PC-9 (cell line): ENCODE measurements around the gene UAP1L1. TPM values are rescaled to one million over a fixed set of nuclear protein-coding genes. Genes with fewer than 3 reads are reported as not detected.

Experiments
- BruUV-seq: library from RNA; stranded (reverse); fragments of 400-500 nt; replicated peaks from 2 replicates; lab custom pipeline; 2021; lab: Mats Ljungman, UMichigan
- CTCF ChIA-PET: fragments of 300-600 bp; sonication (Branson Sonifier 250); formaldehyde crosslinking; loops from one replicate; lab custom pipeline; 2022; ENCODE audit warnings: antibody characterized with exemption; lab: Charles Lee
- POLR2A ChIA-PET: fragments of 300-600 bp; sonication (Branson Sonifier 250); formaldehyde crosslinking; loops from one replicate; lab custom pipeline; 2022; ENCODE audit warnings: antibody characterized with exemption; ENCODE audit not compliant: unreplicated experiment; lab: Charles Lee
- DNase-seq, 2 experiments: peaks; one replicate each; pipeline versions ENCODE4 v3.0.0 to v3.0.0-alpha.2; 2015 to 2022; ENCODE audit warnings: mixed read lengths in 1 of 2
- H2AFZ ChIP-seq: fragments of 200-600 bp; sonication (generic); 2 replicates; pipeline ENCODE4 v1.8.1; 2017; ENCODE audit warnings: antibody characterized with exemption
- H3F3A ChIP-seq: fragments of 200-600 bp; sonication (generic); 2 replicates; pipeline ENCODE4 v1.8.1; 2017; ENCODE audit warnings: antibody characterized with exemption, mild to moderate bottlenecking, low read depth; ENCODE audit not compliant: insufficient read depth
- H3K27ac ChIP-seq: fragments of 200-600 bp; sonication (generic); 2 replicates; pipeline ENCODE4 v1.6.1; 2016; ENCODE audit warnings: mixed run types
- H3K27me3 ChIP-seq: fragments of 200-600 bp; sonication (generic); 2 replicates; pipeline ENCODE4 v1.6.1; 2016; ENCODE audit warnings: low read depth, mixed run types; ENCODE audit not compliant: insufficient read depth
- H3K36me3 ChIP-seq: fragments of 200-600 bp; sonication (generic); 2 replicates; pipeline ENCODE4 v1.6.1; 2016; ENCODE audit warnings: low read depth, mixed run types
- H3K4me1 ChIP-seq: fragments of 200-600 bp; sonication (generic); replicated peaks from 2 replicates; pipeline ENCODE4 v1.6.1; 2016; ENCODE audit warnings: mixed run types; ENCODE audit not compliant: insufficient read depth
- H3K4me2 ChIP-seq: fragments of 200-600 bp; sonication (generic); 2 replicates; pipeline ENCODE4 v1.6.1; 2017; ENCODE audit warnings: mixed run types
- H3K4me3 ChIP-seq: fragments of 200-600 bp; sonication (generic); 2 replicates; pipeline ENCODE4 v1.6.1; 2016; ENCODE audit warnings: mixed run types
- H3K79me2 ChIP-seq: fragments of 200-600 bp; sonication (generic); 2 replicates; pipeline ENCODE4 v1.6.1; 2017; ENCODE audit warnings: low read depth, mixed run types
- H3K9me2 ChIP-seq: fragments of 200-600 bp; sonication (generic); 2 replicates; pipeline ENCODE4 v1.8.1; 2017; ENCODE audit warnings: mild to moderate bottlenecking; ENCODE audit not compliant: insufficient read depth
- H3K9me3 ChIP-seq: fragments of 200-600 bp; sonication (generic); 2 replicates; pipeline ENCODE4 v1.8.1; 2016; ENCODE audit warnings: low read depth; ENCODE audit not compliant: insufficient read depth
- H4K20me1 ChIP-seq: fragments of 200-600 bp; sonication (generic); 2 replicates; pipeline ENCODE4 v1.8.1; 2017; ENCODE audit not compliant: insufficient read depth
- CTCF ChIP-seq: fragments of 200-600 bp; sonication (generic); conservative IDR thresholded peaks from 2 replicates; pipeline ENCODE4 v1.6.1; 2017; ENCODE audit warnings: mixed run types, antibody characterized with exemption, mild to moderate bottlenecking, moderate library complexity
- EZH2 ChIP-seq: fragments of 200-600 bp; sonication (generic); IDR thresholded peaks from 2 replicates; pipeline ENCODE4 v1.8.0; 2017; ENCODE audit warnings: antibody characterized with exemption, low read depth
- intact Hi-C: fragments of 100-400 bp; cut with micrococcal nuclease; formaldehyde crosslinking; loops from one replicate; pipeline ENCODE4 v1.10.0; 2022; ENCODE audit not compliant: unreplicated experiment
- total RNA-seq: library from RNA; stranded (reverse); gene quantifications from 2 replicates; pipeline ENCODE4 v1.2.3, GENCODE V29; 2021

The UAP1L1 gene
- total RNA-seq, 1 experiment from 2014 or later: 9.9 TPM

GRCh38 chr9:137078701-137079400, 1.5 kb downstream of the UAP1L1 start:
- peak in 1 of 2 experiments; percentile 12 for DNase-seq
- no peaks in the 10 kb centered on the region for H3K9me3 ChIP-seq
- no peaks in the 10 kb centered on the region for H3K36me3 ChIP-seq
- no peak overlapping the region for H3K4me3 ChIP-seq
- peaks cover 26% of the 10 kb centered on the region for H3F3A ChIP-seq
- no peaks in the 10 kb centered on the region for H3K79me2 ChIP-seq
- no peak overlapping the region for H2AFZ ChIP-seq
- peaks cover 12% of the 10 kb centered on the region for H3K4me1 ChIP-seq
- no peak overlapping the region for H3K27ac ChIP-seq
- intact Hi-C loops: no loop called here
- TF ChIP-seq CTCF (no peak), EZH2 (no peak)
- no peaks in the 10 kb centered on the region for H4K20me1 ChIP-seq
- BruUV-seq: no TSS peak
- H3K9me2 ChIP-seq: no peaks in the 10 kb centered on the region
- H3K4me2 ChIP-seq: peak overlapping the region; percentile 86; the same call in 1 of the 2 replicates
- ChIA-PET POLR2A (no interaction called here), CTCF (interaction anchor here (0.6 kb wide), 1 partner anchor 11 kb away, joined by 7 read pairs; no protein-coding TSS in a partner anchor)
- no peaks in the 10 kb centered on the region for H3K27me3 ChIP-seq

- TF ChIP-seq CTCF: no peak
- no peak for TF ChIP-seq EZH2
- Histone ChIP-seq H4K20me1 (no peaks in the 10 kb centered on the region), H3K9me2 (no peaks in the 10 kb centered on the region), H3K36me3 (no peaks in the 10 kb centered on the region), H3K27me3 (no peaks in the 10 kb centered on the region), H3K9me3 (no peaks in the 10 kb centered on the region), H3K4me1 (peaks cover 17% of the 10 kb centered on the region), H3K4me3 (no peak overlapping the region), H3K79me2 (no peaks in the 10 kb centered on the region), H3K27ac (no peak overlapping the region), H3F3A (peaks cover 29% of the 10 kb centered on the region), H2AFZ (no peak overlapping the region), H3K4me2 (no peak overlapping the region)
- ChIA-PET CTCF (no interaction called here), POLR2A (no interaction called here)
- no TSS peak for BruUV-seq
- intact Hi-C loops: no loop called here
- no peak for DNase-seq
Measured at GRCh38 chr9:137079401-137079787, 2.1 kb downstream of the UAP1L1 start.

GRCh38 chr9:137080260-137081122, 3.2 kb downstream of the UAP1L1 start:
- no peak for TF ChIP-seq CTCF
- TF ChIP-seq EZH2: no peak
- no peak overlapping the region for H3K4me3 ChIP-seq
- H3K27ac ChIP-seq: no peak overlapping the region
- no peak overlapping the region for H3K4me2 ChIP-seq
- intact Hi-C loops: no loop called here
- ChIA-PET CTCF (no interaction called here), POLR2A (no interaction called here)
- no peak overlapping the region for H2AFZ ChIP-seq
- peaks cover 2% of the 10 kb centered on the region; the same call in 1 of the 2 replicates for H3K79me2 ChIP-seq
- peaks cover 26% of the 10 kb centered on the region for H3K4me1 ChIP-seq
- no peaks in the 10 kb centered on the region for H3K9me2 ChIP-seq
- no peaks in the 10 kb centered on the region for H4K20me1 ChIP-seq
- no peaks in the 10 kb centered on the region for H3K27me3 ChIP-seq
- H3K36me3 ChIP-seq: no peaks in the 10 kb centered on the region
- no TSS peak for BruUV-seq
- H3F3A ChIP-seq: peaks cover 34% of the 10 kb centered on the region
- H3K9me3 ChIP-seq: no peaks in the 10 kb centered on the region
- DNase-seq: peak in 1 of 2 experiments; percentile 32
